AG04450 (cell line): ENCODE data around the gene RITA1. TPM values are rescaled to one million over a fixed set of nuclear protein-coding genes. Genes with fewer than 3 reads are reported as not detected.

Source experiments
- CTCF ChIA-PET: fragments of 300-600, 350-600 bp; formaldehyde crosslinking; extraction: SDS; loops from one replicate; lab custom pipeline; 2022; ENCODE audit warnings: antibody characterized with exemption, inconsistent platforms; lab: Charles Lee
- POLR2A ChIA-PET: fragments of 350-600 bp; formaldehyde crosslinking; extraction: SDS; loops from one replicate; lab custom pipeline; 2021; ENCODE audit warnings: antibody characterized with exemption, inconsistent platforms; lab: Yijun Ruan, JAX
- DNase-seq: peaks from one replicate; pipeline ENCODE4 v3.0.0-alpha.2; 2011; ENCODE audit warnings: low read depth, low spot score
- H3K27ac ChIP-seq: one replicate; pipeline ENCODE4 v1.5.1; 2012; ENCODE audit warnings: low read depth, low read length, control low read depth
- H3K27me3 ChIP-seq: one replicate; pipeline ENCODE4 v1.6.0; 2012; ENCODE audit warnings: low read length; ENCODE audit not compliant: control insufficient read depth, insufficient read depth
- H3K4me3 ChIP-seq: 2 replicates; pipeline ENCODE4 v1.5.1; 2011; ENCODE audit warnings: mild to moderate bottlenecking, low read depth, low read length, control low read depth
- H3K9me3 ChIP-seq: 2 replicates; pipeline ENCODE4 v1.5.1; 2012; ENCODE audit warnings: low read length; ENCODE audit not compliant: control insufficient read depth, insufficient read depth
- CTCF ChIP-seq: IDR thresholded peaks from 2 replicates; pipeline ENCODE4 v1.5.1; 2011; ENCODE audit warnings: low read depth, low read length, control low read depth, inconsistent platforms
- polyA plus RNA-seq: library from polyadenylated mRNA; depleted of rRNA; stranded (reverse); fragments of >200 nt; gene quantifications from 2 replicates; pipeline ENCODE4 v1.2.3, GENCODE V29; 2011

Gene RITA1
- polyA plus RNA-seq, 1 experiment = 9.0 TPM

- no peak for DNase-seq
- ChIA-PET CTCF (interaction anchor here (0.6 to 4.8 kb wide), 3 partner anchors 9 to 135 kb away, joined by 3 to 24 read pairs (median 3); no protein-coding TSS in a partner anchor), POLR2A (no interaction called here)
- Histone ChIP-seq H3K27me3 (no peaks in the 10 kb centered on the region), H3K9me3 (no peaks in the 10 kb centered on the region; the same call in 1 of the 2 replicates), H3K27ac (no peak overlapping the region), H3K4me3 (no peak overlapping the region)
- TF ChIP-seq CTCF = no peak
Measured at GRCh38 chr12:113183030-113183589, 2.4 kb upstream of the RITA1 start.

GRCh38 chr12:113184098-113184899, 1.2 kb upstream of the RITA1 start:
- POLR2A ChIA-PET = interaction anchor here (0.6 to 1.2 kb wide), 2 partner anchors 39 to 174 kb away, joined by 4 to 6 read pairs; partner anchors contain the start of gene PLBD2
- Histone ChIP-seq H3K27ac (peak overlapping the region; percentile 75), H3K27me3 (no peaks in the 10 kb centered on the region), H3K9me3 (no peaks in the 10 kb centered on the region; the same call in 1 of the 2 replicates), H3K4me3 (peak overlapping the region; percentile 87)
- no peak for TF ChIP-seq CTCF
- no peak for DNase-seq
- CTCF ChIA-PET = interaction anchor here (0.6 to 4.8 kb wide), 2 partner anchors 10 to 43 kb away, joined by 5 to 24 read pairs; no protein-coding TSS in a partner anchor

- ChIA-PET POLR2A (interaction anchor here (0.6 to 1.6 kb wide), 5 partner anchors 9 to 1076 kb away, joined by 3 to 8 read pairs (median 4); no protein-coding TSS in a partner anchor), CTCF (interaction anchor here (4.8 kb wide), 1 partner anchor 11 kb away, joined by 24 read pairs; no protein-coding TSS in a partner anchor)
- TF ChIP-seq CTCF = no peak
- Histone ChIP-seq H3K27me3 (no peaks in the 10 kb centered on the region), H3K27ac (peak overlapping the region; percentile 89), H3K4me3 (peak overlapping the region; percentile 87), H3K9me3 (no peaks in the 10 kb centered on the region; the same call in 1 of the 2 replicates)
- DNase-seq = peak; percentile 66
Measured at GRCh38 chr12:113184900-113185179, 681 bp upstream of the RITA1 start.

GRCh38 chr12:113186033-113186365, 478 bp downstream of the RITA1 start:
- POLR2A ChIA-PET = interaction anchor here (0.5 to 1.6 kb wide), 4 partner anchors 9 to 285 kb away, joined by 3 to 6 read pairs (median 4); no protein-coding TSS in a partner anchor

More at GRCh38 chr12:113186033-113186365, 478 bp downstream of the RITA1 start:
- H3K4me3 ChIP-seq = peak overlapping the region; percentile 87
- H3K9me3 ChIP-seq = no peaks in the 10 kb centered on the region; the same call in 1 of the 2 replicates
- DNase-seq = no peak
- H3K27ac ChIP-seq = peak overlapping the region; percentile 89
- CTCF ChIA-PET = interaction anchor here (1.3 to 4.8 kb wide), 2 partner anchors 12 to 275 kb away, joined by 3 to 24 read pairs; no protein-coding TSS in a partner anchor
- TF ChIP-seq CTCF = no peak
- H3K27me3 ChIP-seq = no peaks in the 10 kb centered on the region
